ENCODE measurements around the gene CYP4F3.

Gene CYP4F3

DNA sequence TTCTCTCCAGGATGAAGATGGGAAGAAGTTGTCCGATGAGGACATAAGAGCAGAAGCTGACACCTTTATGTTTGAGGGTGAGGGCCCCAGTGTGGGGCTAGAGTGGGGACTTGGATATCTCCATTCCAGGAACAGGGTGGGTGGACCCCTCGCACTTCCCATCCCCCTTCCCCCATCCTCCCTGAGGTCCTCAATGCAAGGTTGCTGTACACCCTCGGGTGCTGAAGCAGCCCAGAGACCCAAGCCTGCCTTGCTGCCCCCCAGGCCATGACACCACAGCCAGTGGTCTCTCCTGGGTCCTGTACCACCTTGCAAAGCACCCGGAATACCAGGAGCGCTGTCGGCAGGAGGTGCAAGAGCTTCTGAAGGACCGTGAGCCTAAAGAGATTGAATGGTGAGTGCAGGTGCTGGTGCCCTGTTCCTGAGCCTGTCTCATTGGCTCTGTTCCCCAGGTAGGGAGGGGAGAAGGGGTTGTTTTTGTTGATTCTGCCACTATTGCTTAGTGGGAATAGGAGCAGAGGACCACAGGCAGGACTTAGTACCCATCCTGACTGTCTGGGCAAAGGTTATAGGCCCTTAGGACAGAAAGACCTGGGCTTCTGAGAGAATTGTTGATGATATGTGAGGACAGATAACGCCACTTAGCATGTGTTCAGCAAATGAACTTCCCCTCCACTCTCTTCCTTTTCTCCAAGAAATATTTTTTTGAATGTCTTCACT lies 12.0 kb downstream of the CYP4F3 start:
- H3K27me3 ChIP-seq (ENCODE audit: control insufficient read depth, insufficient read depth, low read length) = no peaks in the 10 kb centered on the region

DNA sequence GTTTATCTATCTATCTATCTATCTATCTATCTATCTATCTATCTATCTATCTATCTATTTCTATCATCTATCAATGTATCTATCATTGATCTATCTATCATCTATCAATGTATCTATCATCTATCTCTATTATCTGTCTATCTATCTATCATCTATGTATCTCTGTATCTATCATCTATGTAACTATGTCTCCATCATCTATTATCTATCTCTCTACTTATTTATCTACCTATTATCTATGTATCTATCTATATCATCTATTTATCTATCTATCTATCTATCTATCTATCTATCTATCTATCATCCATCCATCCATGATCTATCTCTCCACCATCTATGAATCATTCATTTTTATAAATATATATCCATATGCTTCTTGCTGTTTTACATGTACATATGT lies 15.8 kb downstream of the CYP4F3 start:
- Histone ChIP-seq H3K9ac (ENCODE audit: low read length) (no peak overlapping the region), H3K27me3 (ENCODE audit: control insufficient read depth, insufficient read depth, low read length) (no peaks in the 10 kb centered on the region), H3K9me3 (ENCODE audit: control insufficient read depth, low read length) (no peaks in the 10 kb centered on the region), H3K4me3 (ENCODE audit: low read length) (no peak overlapping the region), H3K4me1 (ENCODE audit: control insufficient read depth, insufficient read depth, low read length) (no peaks in the 10 kb centered on the region), H3K36me3 (ENCODE audit: control insufficient read depth, insufficient read depth, low read length) (no peaks in the 10 kb centered on the region)

More for the DNA sequence above, 12.0 kb downstream of the CYP4F3 start:
- Histone ChIP-seq H3K4me1 (ENCODE audit: control insufficient read depth, insufficient read depth, low read length) (no peaks in the 10 kb centered on the region), H3K9me3 (ENCODE audit: control insufficient read depth, low read length) (no peaks in the 10 kb centered on the region), H3K36me3 (ENCODE audit: control insufficient read depth, insufficient read depth, low read length) (no peaks in the 10 kb centered on the region), H3K9ac (ENCODE audit: low read length) (no peak overlapping the region), H3K4me3 (ENCODE audit: low read length) (no peak overlapping the region)

DNA sequence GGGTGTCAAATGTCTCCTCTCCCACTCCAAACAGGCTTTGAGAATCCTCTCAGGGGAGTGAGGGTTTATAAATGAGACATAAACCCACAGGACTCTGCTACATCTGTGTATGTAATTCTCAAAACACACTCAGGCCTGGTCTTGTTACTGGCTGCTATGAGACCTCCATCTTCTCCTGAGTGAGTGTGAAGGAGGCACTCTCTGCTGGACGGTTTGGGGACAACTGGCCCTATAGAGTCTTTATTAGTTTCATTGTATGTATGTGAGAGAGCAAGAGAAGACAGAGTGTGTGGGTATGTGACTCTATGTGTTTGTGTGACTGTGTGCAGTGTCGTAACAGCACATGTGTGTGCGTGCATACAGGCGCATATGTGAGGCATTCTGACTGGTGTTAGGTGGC lies 22.6 kb downstream of the CYP4F3 start:
- H3K9me3 ChIP-seq (ENCODE audit: control insufficient read depth, low read length) = no peaks in the 10 kb centered on the region
- no peaks in the 10 kb centered on the region for H3K36me3 ChIP-seq (ENCODE audit: control insufficient read depth, insufficient read depth, low read length)
- H3K4me1 ChIP-seq (ENCODE audit: control insufficient read depth, insufficient read depth, low read length) = no peaks in the 10 kb centered on the region
- no peak overlapping the region for H3K4me3 ChIP-seq (ENCODE audit: low read length)
- H3K9ac ChIP-seq (ENCODE audit: low read length) = no peak overlapping the region
- no peaks in the 10 kb centered on the region for H3K27me3 ChIP-seq (ENCODE audit: control insufficient read depth, insufficient read depth, low read length)

DNA sequence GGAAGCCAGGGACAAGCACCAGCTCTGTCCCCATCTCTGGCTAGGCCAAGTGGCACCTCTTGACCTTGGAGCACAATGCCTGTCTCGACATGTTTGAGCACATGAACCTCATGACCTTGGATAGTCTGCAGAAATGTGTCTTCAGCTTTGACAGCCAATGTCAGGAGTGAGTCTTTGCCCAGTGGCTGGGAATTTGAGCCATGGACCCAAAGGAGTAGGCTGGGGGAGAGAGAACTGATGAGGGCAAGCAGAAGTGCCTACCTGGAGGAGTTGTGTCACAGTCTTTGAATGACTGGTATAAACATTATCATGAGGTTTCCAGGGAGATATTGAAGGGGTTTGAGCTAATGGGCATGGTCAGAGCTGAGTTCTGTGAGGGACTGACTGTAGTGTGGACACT lies 25.5 kb downstream of the CYP4F3 start:
- H3K27me3 ChIP-seq (ENCODE audit: control insufficient read depth, insufficient read depth, low read length) = no peaks in the 10 kb centered on the region
- H3K4me3 ChIP-seq (ENCODE audit: low read length) = no peak overlapping the region
- no peaks in the 10 kb centered on the region for H3K4me1 ChIP-seq (ENCODE audit: control insufficient read depth, insufficient read depth, low read length)
- H3K36me3 ChIP-seq (ENCODE audit: control insufficient read depth, insufficient read depth, low read length) = no peaks in the 10 kb centered on the region
- no peak overlapping the region for H3K9ac ChIP-seq (ENCODE audit: low read length)
- no peaks in the 10 kb centered on the region for H3K9me3 ChIP-seq (ENCODE audit: control insufficient read depth, low read length)

DNA sequence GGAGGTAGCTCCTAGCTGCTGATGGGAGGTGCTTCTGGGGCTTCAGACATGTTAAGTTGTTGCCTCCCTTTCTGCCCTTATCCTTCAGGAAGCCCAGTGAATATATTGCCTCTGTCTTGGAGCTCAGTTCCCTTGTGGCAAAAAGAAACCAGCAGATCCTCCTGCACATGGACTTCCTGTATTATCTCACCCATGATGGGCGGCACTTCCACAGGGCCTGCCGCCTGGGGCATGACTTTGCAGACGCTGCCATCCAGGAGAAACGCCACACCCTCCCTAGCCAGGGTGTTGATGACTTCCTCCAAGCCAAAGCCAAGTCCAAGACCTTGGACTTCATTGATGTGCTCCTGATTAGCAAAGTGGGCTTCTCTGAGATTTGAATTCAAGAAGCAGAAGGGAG lies 26.2 kb downstream of the CYP4F3 start:
- Histone ChIP-seq H3K9me3 (ENCODE audit: control insufficient read depth, low read length) (no peaks in the 10 kb centered on the region), H3K36me3 (ENCODE audit: control insufficient read depth, insufficient read depth, low read length) (no peaks in the 10 kb centered on the region), H3K4me3 (ENCODE audit: low read length) (no peak overlapping the region), H3K27me3 (ENCODE audit: control insufficient read depth, insufficient read depth, low read length) (no peaks in the 10 kb centered on the region), H3K4me1 (ENCODE audit: control insufficient read depth, insufficient read depth, low read length) (peaks cover 4% of the 10 kb centered on the region), H3K9ac (ENCODE audit: low read length) (no peak overlapping the region)

DNA sequence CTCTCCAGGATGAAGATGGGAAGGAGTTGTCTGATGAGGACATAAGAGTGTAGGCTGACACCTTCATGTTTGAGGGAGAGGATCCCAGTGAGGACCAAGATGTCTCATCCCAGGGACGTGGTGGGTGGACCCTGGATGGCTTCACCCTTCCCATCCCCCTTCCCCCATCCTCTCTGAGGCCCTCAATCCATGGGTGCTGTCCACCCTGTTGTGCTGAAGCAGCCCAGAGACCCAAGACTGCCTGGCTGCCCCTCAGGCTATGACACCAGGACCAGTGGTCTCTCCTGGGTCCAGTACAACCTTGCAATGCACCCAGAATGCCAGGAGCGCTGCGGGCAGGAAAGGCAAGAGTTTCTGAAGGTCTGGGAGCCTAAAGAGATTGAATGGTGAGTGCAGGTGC lies 28.7 kb downstream of the CYP4F3 start:
- no peak overlapping the region for H3K9ac ChIP-seq (ENCODE audit: low read length)
- H3K4me1 ChIP-seq (ENCODE audit: control insufficient read depth, insufficient read depth, low read length) = peaks cover 19% of the 10 kb centered on the region
- H3K4me3 ChIP-seq (ENCODE audit: low read length) = no peak overlapping the region
- no peaks in the 10 kb centered on the region for H3K36me3 ChIP-seq (ENCODE audit: control insufficient read depth, insufficient read depth, low read length)
- H3K9me3 ChIP-seq (ENCODE audit: control insufficient read depth, low read length) = no peaks in the 10 kb centered on the region
- no peaks in the 10 kb centered on the region for H3K27me3 ChIP-seq (ENCODE audit: control insufficient read depth, insufficient read depth, low read length)

DNA sequence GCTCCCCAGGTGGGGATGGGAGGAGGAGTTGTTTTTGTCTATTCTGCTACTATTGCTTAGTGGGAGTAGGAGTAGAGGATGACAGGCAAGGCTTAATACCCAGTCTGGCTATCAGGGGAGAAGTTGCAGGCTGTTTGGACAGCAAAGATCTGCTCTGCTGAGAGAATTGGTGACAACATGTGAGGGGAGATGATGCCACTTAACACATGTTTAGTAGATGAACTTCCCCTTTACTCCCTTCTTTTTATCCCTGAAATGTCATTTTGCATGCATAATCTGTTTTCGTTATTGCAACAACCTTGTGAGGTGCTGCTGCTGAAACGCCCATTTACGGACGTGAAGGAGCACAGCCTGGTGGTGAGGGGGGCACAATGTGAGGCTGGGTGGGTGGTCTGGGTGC lies 29.2 kb downstream of the CYP4F3 start:
- H3K9ac ChIP-seq (ENCODE audit: low read length) = no peak overlapping the region
- H3K4me3 ChIP-seq (ENCODE audit: low read length) = no peak overlapping the region
- no peaks in the 10 kb centered on the region for H3K36me3 ChIP-seq (ENCODE audit: control insufficient read depth, insufficient read depth, low read length)
- peaks cover 19% of the 10 kb centered on the region for H3K4me1 ChIP-seq (ENCODE audit: control insufficient read depth, insufficient read depth, low read length)
- H3K9me3 ChIP-seq (ENCODE audit: control insufficient read depth, low read length) = no peaks in the 10 kb centered on the region
- no peaks in the 10 kb centered on the region for H3K27me3 ChIP-seq (ENCODE audit: control insufficient read depth, insufficient read depth, low read length)

DNA sequence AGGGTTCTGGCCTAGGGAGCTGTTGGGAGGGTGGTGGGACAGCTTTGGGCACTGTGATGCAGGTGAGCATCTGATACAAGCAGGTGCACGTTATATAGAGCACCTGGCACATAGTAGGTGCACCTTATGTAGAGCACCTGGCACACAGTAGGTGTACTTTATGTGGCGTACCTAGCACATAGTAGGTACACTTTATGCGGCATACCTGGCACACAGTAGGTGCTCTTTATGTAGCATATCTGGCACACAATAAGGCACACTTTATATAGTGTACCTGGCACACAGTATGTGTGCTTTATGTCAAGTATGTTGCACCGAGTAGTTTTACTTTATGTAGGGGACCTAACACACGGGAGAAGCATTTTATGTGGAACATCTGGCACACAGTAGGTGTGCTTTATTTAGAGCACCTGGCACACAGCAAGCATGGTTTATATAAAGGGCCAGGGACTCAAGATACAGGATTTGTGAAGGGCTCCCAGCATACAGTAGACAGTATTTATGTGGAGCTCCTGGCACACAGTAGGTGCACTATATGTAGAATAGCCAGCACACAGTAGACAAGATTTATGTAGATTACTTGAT lies 30.6 kb downstream of the CYP4F3 start:
- Histone ChIP-seq H3K9ac (ENCODE audit: low read length) (no peak overlapping the region), H3K4me3 (ENCODE audit: low read length) (no peak overlapping the region), H3K4me1 (ENCODE audit: control insufficient read depth, insufficient read depth, low read length) (peaks cover 19% of the 10 kb centered on the region), H3K27me3 (ENCODE audit: control insufficient read depth, insufficient read depth, low read length) (no peaks in the 10 kb centered on the region), H3K36me3 (ENCODE audit: control insufficient read depth, insufficient read depth, low read length) (no peaks in the 10 kb centered on the region), H3K9me3 (ENCODE audit: control insufficient read depth, low read length) (no peaks in the 10 kb centered on the region)

DNA sequence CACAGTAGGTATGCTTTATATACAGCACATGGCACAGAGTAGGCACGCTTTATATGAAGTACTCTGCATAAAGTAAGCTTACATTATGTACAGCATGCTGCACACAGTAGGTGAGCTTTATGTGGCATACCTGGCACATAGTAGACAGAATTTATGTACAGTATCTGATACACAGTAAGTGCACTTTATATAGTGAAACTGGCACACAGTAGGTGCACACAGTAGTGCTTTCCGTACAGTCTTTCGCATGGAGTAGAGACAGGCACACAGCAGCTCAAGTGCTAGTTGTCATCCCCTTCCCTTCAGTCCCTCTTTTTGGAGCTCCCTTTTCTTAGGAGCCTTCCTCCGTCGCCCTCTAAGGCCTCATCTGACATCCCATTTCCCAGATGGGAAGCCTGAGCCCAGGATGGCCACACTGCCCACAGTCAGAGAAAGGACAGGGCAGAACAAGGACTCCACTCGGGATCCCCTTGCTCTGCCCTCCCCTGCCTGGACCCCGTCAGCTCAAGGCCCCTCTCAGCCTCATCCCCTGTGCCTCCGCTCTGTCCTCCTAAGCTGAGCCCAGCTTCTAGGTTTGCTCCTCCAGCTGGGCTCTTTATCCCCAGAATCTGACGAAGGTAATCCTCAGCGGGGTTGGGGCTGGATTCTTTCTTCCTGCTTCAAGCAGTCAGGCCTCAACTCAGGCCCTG lies 31.3 kb downstream of the CYP4F3 start:
- Histone ChIP-seq H3K9ac (ENCODE audit: low read length) (peak overlapping the region; percentile 44), H3K4me1 (ENCODE audit: control insufficient read depth, insufficient read depth, low read length) (peaks cover 19% of the 10 kb centered on the region), H3K9me3 (ENCODE audit: control insufficient read depth, low read length) (no peaks in the 10 kb centered on the region), H3K4me3 (ENCODE audit: low read length) (no peak overlapping the region), H3K36me3 (ENCODE audit: control insufficient read depth, insufficient read depth, low read length) (no peaks in the 10 kb centered on the region), H3K27me3 (ENCODE audit: control insufficient read depth, insufficient read depth, low read length) (no peaks in the 10 kb centered on the region)

DNA sequence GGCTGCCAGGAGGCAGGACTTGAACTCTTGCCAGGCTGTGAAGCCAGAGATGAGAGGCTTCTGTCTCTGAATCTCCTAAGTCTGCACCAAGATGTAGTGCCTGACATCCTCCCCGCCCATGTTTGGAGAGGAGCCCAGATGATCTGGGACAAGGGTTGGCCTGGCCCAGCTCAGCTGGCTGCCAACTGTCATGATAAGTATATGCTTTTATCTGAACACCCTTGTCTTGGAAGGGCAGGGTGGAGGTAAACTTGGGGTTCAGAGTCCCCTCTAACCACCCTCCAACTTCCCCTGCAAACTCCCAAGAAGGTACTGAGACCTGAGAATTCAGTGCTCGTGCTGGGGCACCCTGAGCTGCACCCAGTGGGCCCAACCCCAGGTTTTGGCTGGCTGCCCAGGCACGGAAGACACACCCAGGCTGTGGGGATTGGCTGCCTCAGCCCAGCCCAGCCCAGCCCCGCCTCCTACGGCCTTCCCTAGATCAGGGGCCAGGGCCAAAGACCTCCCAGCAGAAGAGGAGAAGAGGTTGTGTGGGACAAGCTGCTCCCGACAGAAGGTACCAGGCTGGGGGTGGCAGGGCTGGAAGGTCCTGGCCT lies 32.0 kb downstream of the CYP4F3 start, which contains the start of gene CYP4F12:
Gene CYP4F12 (plus strand): TSS at position 508 of the 596 bp plus-strand sequence. CDS start 443 bp downstream, outside the sequence.
- no peaks in the 10 kb centered on the region for H3K36me3 ChIP-seq (ENCODE audit: control insufficient read depth, insufficient read depth, low read length)

DNA sequence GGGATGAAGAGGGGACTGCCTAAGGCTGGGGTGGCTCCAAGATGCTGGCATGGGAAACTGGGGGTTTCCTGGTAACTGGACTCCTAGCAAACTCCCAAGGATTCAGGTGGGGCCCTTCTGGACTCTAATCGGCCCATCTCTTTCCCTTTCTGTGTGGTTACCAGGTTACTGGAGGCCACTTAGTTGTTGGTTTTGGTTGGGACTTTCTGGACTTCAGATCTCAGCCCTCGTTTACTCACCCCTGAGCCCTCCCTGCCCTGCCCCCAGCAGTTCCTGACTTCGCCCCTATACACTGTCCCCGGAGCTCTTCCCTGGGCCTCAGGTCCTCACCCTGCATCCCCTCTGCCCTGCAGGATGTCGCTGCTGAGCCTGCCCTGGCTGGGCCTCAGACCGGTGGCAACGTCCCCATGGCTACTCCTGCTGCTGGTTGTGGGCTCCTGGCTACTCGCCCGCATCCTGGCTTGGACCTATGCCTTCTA lies 32.5 kb downstream of the CYP4F3 start:
- H3K4me3 ChIP-seq (ENCODE audit: low read length) = peak overlapping the region; percentile 32
- H3K9ac ChIP-seq (ENCODE audit: low read length) = peak overlapping the region; percentile 73

More for the DNA sequence above, 32.0 kb downstream of the CYP4F3 start, which contains the start of gene CYP4F12:
- no peaks in the 10 kb centered on the region for H3K9me3 ChIP-seq (ENCODE audit: control insufficient read depth, low read length)
- peaks cover 19% of the 10 kb centered on the region for H3K4me1 ChIP-seq (ENCODE audit: control insufficient read depth, insufficient read depth, low read length)
- peak within 1 kb of the TSS; percentile 32 for H3K4me3 ChIP-seq (ENCODE audit: low read length)
- no peaks in the 10 kb centered on the region for H3K27me3 ChIP-seq (ENCODE audit: control insufficient read depth, insufficient read depth, low read length)
- peak within 1 kb of the TSS; percentile 73 for H3K9ac ChIP-seq (ENCODE audit: low read length)

DNA sequence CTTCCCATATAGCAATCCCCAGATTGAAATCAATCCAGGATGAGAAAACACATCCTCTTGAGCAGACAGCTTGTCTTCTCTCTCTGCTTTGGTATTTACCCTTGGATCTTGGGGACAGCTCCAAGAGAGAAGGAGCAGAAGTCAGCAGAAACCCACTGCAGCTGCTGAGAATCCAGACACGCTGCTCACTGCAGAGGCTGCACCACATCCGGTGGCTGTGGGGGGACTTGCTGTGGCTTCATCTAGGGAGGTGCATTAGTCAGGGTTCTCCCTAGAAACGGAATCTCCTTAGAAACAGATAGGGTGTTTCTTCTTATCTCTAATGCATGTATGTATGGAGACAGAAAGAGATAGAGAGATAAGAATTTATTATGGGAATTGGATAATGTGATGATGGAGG lies 34.9 kb downstream of the CYP4F3 start:
- no peak overlapping the region for H3K4me3 ChIP-seq (ENCODE audit: low read length)
- no peaks in the 10 kb centered on the region for H3K27me3 ChIP-seq (ENCODE audit: control insufficient read depth, insufficient read depth, low read length)
- H3K4me1 ChIP-seq (ENCODE audit: control insufficient read depth, insufficient read depth, low read length) = peaks cover 28% of the 10 kb centered on the region
- no peak overlapping the region for H3K9ac ChIP-seq (ENCODE audit: low read length)
- no peaks in the 10 kb centered on the region for H3K36me3 ChIP-seq (ENCODE audit: control insufficient read depth, insufficient read depth, low read length)
- H3K9me3 ChIP-seq (ENCODE audit: control insufficient read depth, low read length) = no peaks in the 10 kb centered on the region

More for the DNA sequence above, 32.5 kb downstream of the CYP4F3 start:
- Histone ChIP-seq H3K9me3 (ENCODE audit: control insufficient read depth, low read length) (no peaks in the 10 kb centered on the region), H3K4me1 (ENCODE audit: control insufficient read depth, insufficient read depth, low read length) (peaks cover 20% of the 10 kb centered on the region), H3K36me3 (ENCODE audit: control insufficient read depth, insufficient read depth, low read length) (no peaks in the 10 kb centered on the region), H3K27me3 (ENCODE audit: control insufficient read depth, insufficient read depth, low read length) (no peaks in the 10 kb centered on the region)
